CD4-positive, alpha-beta T cell treated with Interleukin-2 at 100 ng/mL for 4 hours (primary cell): Measurements from ENCODE around the gene PHKG1.
"Not testable (repeated sequence)": the region's sequence is repeated elsewhere in the genome, so short reads cannot be mapped to it uniquely, and the experiment has no call there.

ENCODE experiments used
- DNase-seq: peaks from one replicate; pipeline ENCODE4 v3.0.0-alpha.2; 2020; ENCODE audit warnings: low spot score

Gene PHKG1

GRCh38 chr7:56083150-56083785 is 9.5 kb downstream of the PHKG1 start:
- no peak for DNase-seq

GRCh38 chr7:56081626-56082340 is 11.0 kb downstream of the PHKG1 start:
- no peak for DNase-seq

GRCh38 chr7:56080726-56081435 is 11.9 kb downstream of the PHKG1 start:
- not testable (repeated sequence) for DNase-seq

GRCh38 chr7:56079450-56080185 is 13.1 kb downstream of the PHKG1 start:
- no peak for DNase-seq

- no peak for DNase-seq
Observed at GRCh38 chr7:56078196-56078595, 14.6 kb downstream of the PHKG1 start.

GRCh38 chr7:56077681-56078080 is 15.1 kb downstream of the PHKG1 start:
- DNase-seq, result no peak

GRCh38 chr7:56074371-56074791 is 18.4 kb downstream of the PHKG1 start:
- peak; percentile 76 for DNase-seq

- not testable (repeated sequence) for DNase-seq
Observed at GRCh38 chr7:56066376-56066775, 26.4 kb downstream of the PHKG1 start.

- peak; percentile 88 for DNase-seq
Observed at GRCh38 chr7:56063882-56064625, 28.7 kb downstream of the PHKG1 start, which contains the start of gene SUMF2. Gene SUMF2, plus strand, starts transcription at chr7:56064286. Its CDS starts 26 bp downstream, at chr7:56064312.

- no peak for DNase-seq
Observed at GRCh38 chr7:56063500-56063881, 29.3 kb downstream of the PHKG1 start.

GRCh38 chr7:56062382-56062781 is 30.4 kb downstream of the PHKG1 start:
- peak; percentile 20 for DNase-seq

GRCh38 chr7:56053993-56054392 is 38.8 kb downstream of the PHKG1 start:
- no peak for DNase-seq

GRCh38 chr7:56053379-56053778 is 39.4 kb downstream of the PHKG1 start:
- DNase-seq, result no peak

- peak; percentile 89 for DNase-seq
Observed at GRCh38 chr7:56051339-56052191, 41.2 kb downstream of the PHKG1 start, which contains the start of the genes CCT6A and PSPH. Gene CCT6A, plus strand, starts transcription at chr7:56051765. Its CDS starts 84 bp downstream, at chr7:56051849. Gene PSPH, minus strand, starts transcription at chr7:56051444. Its CDS starts 30,232 bp downstream, at chr7:56021212.

GRCh38 chr7:56051053-56051338 is 41.8 kb downstream of the PHKG1 start:
- no peak for DNase-seq

- not testable (repeated sequence) for DNase-seq
Observed at GRCh38 chr7:56048763-56049162, 44.0 kb downstream of the PHKG1 start.

- no peak for DNase-seq
Observed at GRCh38 chr7:56048245-56048644, 44.5 kb downstream of the PHKG1 start.

GRCh38 chr7:56047446-56048116 is 45.2 kb downstream of the PHKG1 start:
- DNase-seq, result not testable (repeated sequence)

- DNase-seq, result no peak
Observed at GRCh38 chr7:56046721-56047445, 45.9 kb downstream of the PHKG1 start.
